Fibroblast of skin of abdomen (primary cell): ENCODE measurements around the gene LCNL1.
"Not testable (repeated sequence)": the region's sequence is repeated elsewhere in the genome, so short reads cannot be mapped to it uniquely, and the experiment has no call there.

Source experiments
- DNase-seq: peaks from one replicate; pipeline ENCODE4 v3.0.0-alpha.2; 2013

LCNL1 gene

GRCh38 chr9:136995362-136995761 lies 12.6 kb downstream of the LCNL1 start:
- no peak for DNase-seq

DNA sequence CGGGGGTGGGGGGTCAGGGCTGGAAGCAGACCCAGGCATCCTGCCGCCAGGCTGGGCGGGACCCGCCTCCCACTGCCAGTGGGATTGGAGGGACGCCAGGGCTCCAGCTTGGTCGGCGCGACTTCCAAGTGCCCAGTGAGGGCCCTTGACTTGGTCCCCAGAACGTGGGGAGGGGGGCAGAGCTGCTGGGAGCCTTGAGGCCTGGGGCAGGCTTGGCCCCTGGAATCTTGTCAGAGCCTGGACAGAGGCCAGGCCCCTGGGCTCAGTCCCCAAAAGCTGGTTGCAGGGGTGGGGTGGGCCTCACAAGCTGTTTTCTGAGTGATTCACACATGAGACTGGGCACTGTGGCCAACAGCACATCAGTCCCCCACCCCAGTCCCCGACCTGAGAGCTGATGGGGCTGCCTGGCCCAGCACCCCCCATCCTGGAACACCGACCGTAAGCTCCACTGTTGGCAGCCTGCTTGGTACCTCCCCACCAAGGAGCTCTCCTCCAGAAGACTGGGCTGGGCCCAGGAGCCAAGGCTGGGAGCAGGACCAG lies 13.0 kb downstream of the LCNL1 start:
- DNase-seq, result peak; percentile 24

DNA sequence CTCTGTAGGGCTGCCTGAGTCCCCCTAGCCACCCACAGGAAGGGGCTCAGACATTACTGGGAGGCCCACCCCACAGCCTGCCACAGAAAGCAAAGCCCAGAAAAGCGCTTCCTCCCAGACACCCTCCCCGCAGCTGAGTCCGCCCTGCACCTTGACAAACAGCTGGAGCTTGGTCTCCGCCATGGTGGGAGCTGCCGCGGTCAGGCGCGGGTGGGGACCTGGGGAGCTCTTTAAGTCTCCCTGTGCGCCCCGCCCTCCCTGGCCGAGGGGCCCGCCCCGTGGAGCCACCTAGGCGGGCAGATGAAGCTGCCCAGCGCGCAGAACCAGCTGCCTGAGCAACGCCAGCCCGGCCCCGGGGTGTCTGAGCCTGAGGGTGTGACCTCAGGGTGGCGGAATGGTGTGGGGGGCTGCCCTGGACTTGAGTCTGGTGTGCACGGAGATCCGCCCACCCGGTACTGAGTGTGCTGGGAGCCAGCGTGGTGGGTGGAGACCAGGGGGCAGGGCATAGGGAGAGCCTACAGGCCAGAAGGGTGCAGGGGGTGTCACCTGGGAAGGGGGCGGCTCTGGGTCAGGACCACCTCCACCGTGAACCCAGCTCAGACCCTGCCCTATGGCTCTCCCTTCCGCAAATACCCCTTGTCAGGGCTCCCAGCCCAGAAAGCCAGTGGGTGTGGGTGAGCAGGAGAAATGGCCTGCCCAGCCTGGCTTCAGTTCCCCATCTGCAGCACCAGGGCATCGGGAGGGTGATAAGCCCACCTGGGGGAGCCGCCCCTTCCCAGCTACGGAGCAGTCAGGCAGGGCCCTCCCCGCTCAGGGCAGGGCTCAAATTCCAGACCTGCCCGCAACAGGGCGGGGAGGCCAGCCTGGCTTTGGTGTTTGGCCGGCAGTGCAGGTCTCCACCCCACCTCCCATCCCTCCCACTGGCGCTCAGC lies 13.8 kb downstream of the LCNL1 start, which contains the start of gene CLIC3:
Gene CLIC3, minus strand, starts transcription at position 208 of the 932 bp plus-strand sequence. Its CDS starts 25 bp downstream, at position 183.
- peak; percentile 7 for DNase-seq

DNA sequence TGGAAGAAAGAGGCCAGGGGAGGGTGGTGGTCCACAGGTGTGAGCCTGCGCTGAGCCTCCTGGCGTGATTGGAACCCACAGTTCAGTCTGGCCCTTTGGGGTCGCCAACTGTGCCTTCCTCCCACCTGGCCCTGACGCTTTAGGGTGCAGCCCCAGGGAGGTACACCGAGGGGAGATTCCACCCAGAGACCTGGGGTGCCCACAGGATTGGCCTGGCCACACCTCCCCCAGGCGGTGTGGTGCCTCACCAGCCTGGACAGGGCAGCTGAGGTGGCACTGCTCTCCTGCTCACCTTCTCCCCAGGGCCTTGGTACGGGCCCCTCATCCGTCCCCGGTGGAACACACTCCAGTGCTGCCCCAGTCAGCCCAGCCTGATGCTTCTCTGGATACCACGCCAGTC lies 14.6 kb downstream of the LCNL1 start:
- DNase-seq, result no peak

GRCh38 chr9:136997830-136998234 lies 15.0 kb downstream of the LCNL1 start:
- no peak for DNase-seq

GRCh38 chr9:137000177-137000930 lies 17.6 kb downstream of the LCNL1 start:
- DNase-seq, result peak; percentile 63

DNA sequence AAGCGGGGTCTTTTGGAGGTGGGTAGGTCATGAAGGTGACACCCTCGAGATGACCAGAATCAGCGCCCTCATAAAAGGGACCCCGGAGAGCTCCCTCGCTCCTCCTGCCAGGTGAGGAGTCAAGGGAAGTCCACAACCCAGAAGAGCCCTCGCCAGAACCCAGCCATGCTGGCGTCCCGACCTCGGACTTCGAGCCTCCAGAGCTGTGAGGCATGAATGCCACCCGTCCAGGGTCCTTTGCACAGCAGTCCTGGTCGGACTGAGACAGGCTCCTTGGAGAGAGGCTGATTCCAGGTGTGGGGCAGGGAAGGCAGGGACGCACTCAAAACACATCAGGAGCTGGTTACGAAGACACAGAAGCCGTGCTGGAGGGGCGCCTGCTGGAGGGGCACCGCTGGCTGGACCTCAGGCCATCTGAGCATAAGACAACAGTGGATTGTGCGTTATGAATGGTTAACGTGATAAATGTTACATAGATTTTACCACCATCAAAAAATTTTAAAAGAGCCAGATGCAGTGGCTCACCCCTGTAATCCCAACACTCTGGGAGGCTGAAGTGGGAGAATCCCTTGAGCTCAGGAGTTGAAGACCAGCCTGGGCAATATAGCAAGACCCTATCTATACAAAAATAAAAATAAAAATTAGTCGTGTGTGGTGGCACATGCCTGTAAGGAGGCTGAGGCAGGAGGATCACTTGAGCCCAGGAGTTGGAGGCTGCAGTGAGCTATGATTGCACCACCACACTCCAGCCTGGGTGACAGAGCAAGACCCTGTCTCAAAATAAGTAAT lies 19.3 kb downstream of the LCNL1 start:
- no peak for DNase-seq

- DNase-seq, result no peak
Measured at GRCh38 chr9:137002646-137003041, 19.9 kb downstream of the LCNL1 start.

DNA sequence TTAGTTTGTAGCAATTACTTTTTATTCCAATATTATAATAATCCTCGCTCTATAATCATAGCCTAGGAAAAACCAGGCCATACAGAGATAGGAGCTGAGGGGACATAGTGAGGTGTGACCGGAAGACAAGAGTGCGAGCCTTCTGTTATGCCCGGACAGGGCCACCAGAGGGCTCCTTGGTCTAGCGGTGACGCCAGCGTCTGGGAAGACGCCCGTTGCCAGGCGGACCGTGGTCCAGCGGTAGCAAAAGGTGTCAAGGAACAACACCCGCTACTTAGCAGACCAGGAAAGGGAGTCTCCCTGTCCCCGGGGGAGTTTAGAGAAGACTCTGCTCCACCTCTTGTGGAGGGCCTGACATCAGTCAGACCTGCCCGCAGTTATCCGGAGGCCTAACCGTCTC lies 21.5 kb downstream of the LCNL1 start:
- DNase-seq, result not testable (repeated sequence)

DNA sequence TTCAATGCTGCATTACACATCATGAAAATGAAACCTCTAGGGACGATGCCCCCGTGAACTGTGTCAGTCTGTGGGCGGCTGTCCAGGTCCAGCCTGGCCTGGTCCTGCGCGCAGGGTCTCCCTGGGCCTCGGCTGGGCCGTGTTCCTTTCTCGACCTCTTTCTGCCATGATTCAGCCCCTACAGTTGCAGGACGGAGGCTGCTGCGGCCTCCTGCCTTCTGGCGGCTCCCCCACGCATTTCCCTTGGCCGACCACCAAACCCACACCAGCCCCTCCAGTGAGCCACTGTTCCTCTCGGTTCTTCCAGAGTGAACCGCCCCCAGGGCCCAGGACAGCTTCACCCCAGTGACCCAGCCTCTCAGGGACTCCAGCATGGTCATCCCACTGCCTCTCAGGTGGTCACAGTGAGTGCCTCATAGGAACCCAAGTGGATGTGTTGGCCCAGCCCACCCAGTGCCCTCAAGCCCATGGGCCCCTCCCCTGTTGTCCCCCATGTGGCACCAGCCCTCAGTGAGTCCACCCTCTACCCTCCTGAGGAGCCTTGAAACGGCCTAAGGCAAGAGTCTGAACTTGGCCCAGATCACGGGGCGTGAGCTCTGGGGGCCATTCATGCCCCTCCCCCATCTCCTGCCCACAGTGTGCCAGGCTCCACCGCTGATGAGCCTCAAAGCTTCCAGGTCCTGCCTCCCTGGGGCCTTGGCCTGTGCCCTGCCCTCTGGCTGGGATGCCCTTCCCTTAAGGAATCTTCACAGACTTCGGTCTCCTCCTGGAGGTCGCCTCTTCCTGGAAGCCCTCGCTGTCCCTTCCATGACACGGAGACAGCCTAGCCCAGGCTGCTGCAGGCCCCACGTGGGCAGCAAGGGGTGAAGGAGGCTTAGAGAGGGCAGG lies 23.6 kb downstream of the LCNL1 start:
- no peak for DNase-seq

DNA sequence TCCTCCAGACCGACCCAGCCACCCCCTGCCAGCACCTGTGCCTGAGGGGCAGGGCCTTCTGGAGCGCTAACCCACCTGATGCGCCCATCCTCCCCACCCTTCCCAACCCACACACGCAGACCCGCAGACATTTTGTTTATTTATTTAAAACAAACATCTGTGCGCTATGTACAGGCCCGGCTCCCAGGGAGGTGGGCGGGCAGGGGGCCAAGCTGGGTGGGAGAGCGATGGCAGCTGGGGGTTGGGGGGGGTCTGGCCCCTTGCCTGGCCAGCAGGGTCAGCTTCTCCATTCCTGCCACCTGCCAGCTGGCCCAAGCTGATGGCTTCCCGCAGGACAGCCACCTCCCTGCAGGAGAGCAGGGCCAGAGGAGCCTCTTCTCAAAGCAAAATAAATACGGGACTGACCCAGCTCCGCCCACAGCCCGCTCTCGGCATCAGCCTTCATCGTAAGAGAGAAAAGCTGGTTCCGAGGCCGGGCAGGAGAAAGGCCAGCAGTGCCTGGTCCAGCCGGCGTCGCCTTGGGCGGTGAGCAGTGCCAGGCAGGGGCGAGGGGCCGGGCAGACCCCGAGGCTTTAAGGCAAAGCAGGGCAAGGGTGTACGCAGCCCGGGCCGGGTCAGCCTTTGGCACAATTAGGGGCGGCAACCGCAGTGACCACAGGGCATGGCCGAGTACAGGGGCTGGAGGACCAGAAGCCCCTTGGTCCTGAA lies 24.5 kb downstream of the LCNL1 start:
- no peak for DNase-seq

- no peak for DNase-seq
Measured at GRCh38 chr9:137007816-137008270, 25.1 kb downstream of the LCNL1 start.

- no peak for DNase-seq
Measured at GRCh38 chr9:137008312-137008711, 25.5 kb downstream of the LCNL1 start.

DNA sequence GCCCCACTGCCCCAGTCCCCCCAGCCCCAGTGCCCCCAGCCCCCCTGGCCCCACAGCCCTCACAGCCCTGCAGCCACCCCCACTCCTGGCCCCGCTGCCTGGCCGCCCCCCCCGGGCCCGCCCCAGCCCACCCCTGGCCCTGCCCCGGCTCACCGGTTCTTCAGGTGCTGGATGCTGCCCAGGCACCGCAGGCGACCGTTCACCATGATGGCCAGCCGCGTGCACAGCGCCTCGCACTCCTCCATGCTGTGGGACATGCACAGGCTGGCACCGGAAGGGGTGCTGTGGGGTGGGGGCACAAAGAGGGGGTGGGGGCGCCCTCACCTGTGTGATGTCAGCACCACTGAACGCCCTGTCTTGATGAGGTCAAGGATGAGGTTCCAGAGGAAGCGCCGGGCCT lies 26.4 kb downstream of the LCNL1 start:
- no peak for DNase-seq

DNA sequence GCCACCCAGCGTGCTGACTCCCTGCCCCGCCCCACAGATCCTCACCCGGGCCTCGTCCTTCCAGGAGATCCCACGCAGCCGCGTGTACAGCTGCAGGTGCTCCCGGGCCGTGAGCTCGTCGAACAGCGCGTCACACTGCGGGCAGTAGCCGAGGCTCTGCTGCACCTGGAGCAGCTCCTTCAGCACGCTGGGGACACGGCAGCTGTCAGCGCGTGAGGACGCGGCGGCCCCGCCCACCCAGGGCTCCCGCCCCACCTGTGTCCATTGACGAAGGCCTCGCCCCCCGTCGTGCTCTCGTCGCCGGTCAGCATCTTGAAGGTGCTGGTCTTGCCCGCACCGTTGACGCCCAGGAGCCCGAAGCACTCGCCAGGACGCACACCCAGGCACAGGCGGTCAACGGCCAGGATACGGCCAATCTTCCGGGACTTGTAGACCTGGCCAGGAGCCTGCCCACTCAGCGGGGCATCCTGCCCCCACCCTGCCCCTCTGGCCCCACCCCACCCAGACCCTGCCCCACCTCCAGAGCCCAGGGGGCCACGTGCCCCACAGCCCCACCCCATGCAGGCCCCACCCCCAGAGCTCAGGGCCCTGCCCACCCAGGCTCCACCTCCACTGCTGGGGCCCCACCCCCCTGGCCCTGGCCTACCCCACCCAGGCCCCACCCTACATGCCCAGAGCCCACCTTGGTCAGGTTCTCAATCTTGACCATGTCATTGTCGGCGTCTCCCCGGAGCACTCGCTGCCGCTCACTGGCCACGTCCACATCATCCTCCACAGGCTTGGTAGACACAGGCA lies 27.3 kb downstream of the LCNL1 start:
- no peak for DNase-seq

GRCh38 chr9:137011156-137011555 lies 28.4 kb downstream of the LCNL1 start:
- DNase-seq, result no peak

- DNase-seq, result no peak
Measured at GRCh38 chr9:137011907-137012675, 29.3 kb downstream of the LCNL1 start.

DNA sequence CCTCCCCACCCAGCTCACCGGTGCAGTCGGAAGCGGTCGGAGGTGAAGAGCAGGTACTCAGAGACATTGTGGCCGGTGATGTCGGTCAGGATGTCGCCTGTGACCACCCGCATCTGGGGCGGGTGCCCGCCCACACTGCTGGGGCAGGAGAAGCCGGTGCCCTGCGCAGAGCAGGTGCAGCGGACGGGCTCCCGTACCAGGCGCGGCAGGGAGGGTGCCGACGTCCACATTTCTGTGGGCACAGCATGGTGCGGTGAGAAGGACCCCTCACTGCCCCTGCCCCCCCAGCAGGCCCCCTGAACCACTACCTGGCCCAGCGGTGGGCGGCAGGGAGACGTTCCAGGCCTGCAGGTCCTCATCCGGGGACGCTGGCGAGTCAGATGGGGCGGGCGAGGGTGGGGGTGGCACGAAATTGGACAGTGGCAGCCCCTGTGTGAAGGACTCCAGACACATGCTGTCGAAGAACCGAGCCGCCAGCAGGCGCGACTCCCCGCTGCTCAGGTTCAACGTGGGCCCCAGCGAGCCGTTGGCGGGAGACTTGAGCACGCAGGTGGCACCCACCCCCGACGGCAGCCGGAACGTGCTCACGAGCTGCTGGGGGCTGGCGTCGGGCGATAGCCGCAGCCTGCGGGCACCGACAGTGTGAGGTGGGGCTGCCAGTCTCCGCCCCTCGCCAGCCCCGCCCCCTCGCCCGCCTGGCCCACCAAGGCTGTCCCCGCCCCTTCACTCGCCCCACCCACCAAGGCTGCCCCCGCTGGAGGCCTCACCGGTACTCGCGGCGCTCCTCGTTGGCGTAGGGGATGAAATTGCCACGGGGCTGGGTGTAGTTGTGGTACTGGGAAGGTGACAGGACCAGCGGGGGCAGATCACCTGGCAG lies 30.1 kb downstream of the LCNL1 start:
- DNase-seq, result no peak
